DMS114 treated with DMSO at 0.1 percent for 48 hours (cell line): ENCODE results near the gene DLX4.
A peak's percentile ranks its signal among the peaks of the same experiment; 100 is the strongest.

ENCODE experiments used
- DNase-seq: peaks from one replicate; lab custom pipeline; 2025; ENCODE audit not compliant: unreplicated experiment; lab: John Stamatoyannopoulos, UW

DLX4 gene

DNA sequence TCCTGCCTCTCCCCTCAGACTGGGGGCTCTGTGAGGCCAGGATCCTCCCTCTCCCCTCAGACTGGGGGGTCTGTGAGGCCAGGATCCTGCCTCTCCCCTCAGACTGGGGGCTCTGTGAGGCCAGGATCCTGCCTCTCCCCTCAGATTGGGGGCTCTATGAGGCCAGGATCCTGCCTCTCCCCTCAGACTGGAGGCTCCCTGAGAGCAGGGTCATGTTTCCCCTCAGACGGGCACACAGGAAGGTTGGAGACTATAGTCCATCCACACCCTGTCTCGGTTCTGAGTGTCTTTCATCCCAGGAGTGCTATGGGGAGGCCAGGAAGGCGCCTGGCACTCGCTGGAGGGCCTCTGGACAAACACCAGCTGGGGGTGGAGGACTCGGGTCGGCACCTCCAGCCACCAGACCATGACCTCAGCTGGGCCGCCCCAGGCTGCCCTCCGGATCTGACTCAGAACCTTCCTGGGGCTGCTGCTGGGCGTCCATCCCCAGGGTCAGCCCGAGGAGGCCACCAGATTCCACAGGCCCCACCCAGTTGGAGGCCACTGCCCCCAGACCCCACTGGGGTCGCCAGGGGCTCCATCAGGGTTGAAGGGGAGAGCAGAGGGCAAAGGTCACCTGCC lies 21.9 kb upstream of the DLX4 start:
- no peak for DNase-seq

DNA sequence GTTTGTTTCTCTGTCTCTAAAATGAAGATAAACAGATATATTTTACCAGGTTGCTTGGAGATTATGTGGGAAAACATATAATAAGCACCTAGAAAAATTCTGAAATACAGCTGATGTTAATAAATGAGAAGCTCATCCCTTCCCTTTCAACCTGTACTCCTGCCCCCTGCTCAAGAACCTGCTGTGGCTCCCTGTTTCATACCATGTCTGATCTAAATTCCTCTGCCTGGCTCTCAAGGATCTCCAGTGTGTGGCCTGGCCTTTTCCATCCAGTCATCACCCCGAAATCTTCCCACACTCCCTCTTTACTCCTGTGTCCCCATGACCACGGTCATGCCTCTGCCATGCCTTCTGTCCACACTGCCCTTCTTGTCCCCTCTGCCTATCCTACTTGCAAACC lies 19.4 kb upstream of the DLX4 start:
- no peak for DNase-seq

DNA sequence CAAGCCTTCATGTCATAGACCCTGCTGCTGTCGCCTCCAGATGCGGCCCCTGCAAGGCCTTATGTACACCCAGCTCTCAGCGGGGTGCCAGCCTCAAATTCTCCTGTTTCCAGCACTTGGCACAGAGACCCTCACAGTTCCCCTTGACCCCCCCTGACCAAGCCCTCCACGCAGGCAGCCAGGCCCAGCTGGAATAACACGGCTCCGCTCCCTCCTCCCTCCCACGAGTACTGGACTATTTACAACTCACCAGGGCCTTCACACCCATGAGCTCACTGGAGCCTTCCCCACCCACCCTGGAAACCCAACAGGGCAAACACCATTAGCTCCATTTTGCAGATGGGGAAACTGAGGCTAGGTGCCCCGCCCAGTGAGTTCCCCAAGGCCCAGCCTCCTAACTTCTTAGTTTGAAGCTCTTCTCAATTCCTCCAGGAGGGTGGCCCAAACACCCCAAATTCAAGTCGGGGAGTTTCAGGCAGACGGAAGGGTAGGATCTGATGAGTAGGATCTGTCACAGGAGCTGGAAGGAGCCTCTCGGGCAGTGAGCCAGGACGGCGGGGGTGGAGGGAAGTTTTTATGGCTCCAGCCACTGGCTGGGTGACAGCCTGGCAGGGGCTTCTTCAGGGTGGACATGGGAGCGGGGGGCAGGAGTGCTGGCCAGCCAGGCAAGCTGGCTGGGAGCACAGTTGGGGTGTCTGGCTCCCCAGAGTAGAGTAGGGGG lies 17.5 kb upstream of the DLX4 start:
- DNase-seq, result no peak

DNA sequence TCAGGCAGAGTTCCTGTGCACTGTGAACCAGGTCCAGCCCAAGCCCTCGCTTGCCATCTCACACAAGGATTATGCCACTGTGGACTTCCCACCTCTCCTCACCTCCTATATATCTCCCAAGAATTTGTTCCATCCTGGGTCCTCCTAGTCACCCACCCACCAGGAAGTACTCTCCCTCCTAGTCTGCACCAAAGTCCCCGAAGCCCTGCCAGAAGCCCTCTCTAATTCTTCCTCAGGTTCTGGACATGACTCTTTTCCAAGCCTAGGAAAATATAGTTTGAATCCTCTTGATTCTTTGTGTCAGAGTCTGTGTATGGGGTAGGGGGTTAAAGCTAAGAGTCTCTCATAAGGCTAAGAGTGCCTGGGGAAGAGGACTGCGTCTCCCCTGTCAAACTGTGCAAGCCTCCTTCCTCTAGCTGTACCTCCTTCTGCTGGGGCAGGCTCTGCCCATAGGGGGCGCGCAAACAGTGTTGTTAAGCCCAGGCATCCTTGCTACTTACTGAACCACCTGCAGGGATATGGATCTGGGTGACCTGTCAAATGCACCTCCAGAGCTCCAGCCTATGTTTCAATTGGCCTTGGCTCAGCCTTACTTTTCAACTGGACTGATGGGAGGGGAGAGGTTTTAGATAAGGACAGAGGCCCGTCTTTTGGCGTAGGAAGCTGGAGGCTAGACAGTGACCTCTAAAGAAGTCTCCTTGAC lies 16.6 kb upstream of the DLX4 start:
- DNase-seq, result peak; percentile 29

DNA sequence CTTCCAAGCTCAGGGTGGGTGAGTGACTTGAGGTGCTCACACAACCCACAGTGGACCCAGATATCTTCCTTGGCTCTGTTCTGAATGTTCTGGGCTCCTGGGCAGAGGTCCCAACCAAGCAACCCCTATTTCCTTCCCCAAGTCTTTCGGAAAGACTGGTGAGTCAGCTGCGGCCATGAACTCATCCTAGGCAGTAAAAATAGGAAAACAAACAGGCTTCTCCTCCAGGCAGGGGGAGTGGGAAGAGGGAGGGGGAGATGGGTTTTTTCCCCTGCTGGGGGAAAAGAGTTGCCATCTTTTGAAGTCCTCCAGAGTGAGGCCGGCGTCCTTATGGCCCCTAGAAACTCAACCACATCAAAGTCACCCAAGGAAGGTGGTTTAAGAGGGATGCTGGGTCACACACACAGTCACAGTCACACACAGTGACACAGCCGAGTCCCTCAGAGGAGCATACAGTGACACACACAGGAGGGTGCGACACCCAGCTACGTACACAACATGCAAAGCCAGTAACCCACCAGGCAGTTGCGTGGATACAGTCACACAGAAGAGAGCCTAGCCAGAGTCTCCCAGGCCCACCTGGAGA lies 16.0 kb upstream of the DLX4 start:
- no peak for DNase-seq

DNA sequence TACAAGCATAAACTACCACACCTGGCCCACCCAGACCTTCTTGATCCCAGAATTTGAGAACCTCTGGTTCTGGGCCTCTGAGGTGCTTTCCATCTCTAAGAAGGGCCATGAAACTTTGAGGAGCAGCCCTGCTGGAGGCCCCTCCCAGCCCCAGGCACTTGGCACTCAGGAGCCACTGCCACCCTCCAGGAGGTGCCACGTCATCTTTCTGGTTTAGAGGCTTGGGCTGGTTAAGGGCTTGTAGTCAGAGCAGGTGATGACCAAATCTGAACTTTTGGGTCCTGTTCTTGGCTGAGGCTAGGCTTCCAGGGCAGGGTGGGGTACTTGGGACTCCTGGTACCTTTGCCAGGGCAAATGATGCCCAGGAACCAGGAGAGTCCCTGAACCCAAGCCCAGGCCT lies 13.8 kb upstream of the DLX4 start:
- DNase-seq, result no peak

DNA sequence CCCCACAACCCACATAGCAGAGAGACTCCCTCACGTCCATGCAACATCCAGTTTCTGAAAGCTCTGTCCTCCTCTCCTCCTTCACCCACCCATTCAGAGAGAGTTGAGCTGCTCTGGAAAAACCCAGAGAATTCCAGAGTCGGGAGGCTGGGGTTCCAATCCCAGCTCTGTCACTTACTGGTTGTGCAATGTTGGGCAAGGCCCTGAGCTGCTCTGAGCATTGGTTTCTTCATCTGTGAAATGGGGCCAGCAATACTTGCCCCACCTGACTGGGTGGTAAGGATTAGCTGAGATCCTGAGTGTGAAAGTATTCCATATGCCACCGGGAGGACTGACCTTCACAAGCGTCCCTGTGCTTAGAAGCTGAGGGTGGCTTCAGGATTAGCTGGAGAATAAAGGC lies 12.2 kb upstream of the DLX4 start:
- DNase-seq, result no peak

DNA sequence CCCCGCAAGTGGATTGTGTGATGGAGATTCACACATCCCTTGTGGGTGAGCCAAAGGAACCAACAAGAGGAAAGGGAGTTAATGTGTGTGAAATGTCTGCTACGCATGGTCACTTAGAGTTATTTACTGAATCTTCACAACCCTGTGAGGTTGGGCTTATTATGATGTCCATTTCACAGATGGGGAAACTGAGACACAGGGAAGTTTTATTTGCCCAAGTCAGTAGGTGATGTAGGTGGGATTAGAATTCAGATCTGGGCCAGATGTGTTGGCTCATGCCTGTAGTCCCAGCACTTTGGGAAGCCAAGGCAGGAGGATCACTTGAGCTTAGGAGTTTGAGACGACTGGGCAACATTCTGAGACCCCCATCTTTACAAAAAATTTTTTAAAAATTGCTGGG lies 11.6 kb upstream of the DLX4 start:
- DNase-seq, result no peak

DNA sequence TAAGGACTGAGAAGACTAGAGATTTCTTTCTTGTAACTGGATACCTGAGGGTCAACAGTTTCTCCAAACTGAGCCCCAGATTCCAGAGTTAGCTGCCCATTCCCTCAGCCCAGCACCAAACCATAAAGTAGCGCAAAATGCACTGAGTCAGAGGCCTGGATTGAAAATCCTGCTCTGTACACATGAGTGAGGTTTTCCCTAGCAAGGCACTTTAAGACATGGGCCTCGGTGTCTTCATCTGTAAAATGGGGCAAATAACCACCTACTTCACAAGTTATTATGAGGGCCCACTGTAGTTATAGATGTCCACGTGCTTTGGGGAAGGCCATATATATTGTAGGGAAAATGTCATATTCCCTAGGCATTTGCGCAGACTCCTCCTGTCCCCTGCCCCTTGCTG lies 10.3 kb upstream of the DLX4 start:
- no peak for DNase-seq

DNA sequence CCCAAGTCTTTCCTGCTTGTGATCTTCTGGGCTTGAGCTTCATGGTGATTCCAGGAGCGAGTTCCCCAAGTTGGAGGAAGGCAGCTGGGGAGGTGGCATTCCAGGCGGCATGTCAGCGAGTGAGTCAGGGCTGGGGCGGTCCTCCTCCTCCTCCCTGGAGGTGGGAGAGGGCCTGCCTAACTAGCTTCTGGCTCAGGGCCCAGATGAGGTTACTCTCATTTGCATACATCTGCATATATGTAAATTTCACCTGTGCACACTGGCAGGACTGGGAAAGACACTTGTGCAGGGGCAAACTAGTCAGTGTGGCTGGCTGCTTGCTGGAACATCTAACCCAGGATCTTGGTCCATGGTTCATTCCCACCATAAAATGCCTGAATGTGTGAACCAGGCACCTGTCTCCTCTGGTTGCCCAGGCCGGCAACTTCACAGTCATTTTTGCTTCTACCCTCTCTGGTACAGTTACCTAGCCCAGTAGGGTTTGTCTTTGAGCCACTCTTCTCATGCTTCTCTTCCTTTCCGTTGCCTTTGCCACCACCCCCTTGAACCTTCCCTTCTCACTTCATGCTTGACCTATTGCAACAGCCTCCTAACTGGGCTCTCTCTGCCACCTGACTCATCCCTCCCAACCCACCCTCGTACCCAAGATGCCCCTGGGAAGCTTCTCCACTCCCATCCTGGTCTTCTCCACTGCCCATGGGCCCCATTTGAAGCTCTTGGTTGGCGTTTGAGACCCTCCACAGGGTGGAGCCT lies 9.6 kb upstream of the DLX4 start:
- DNase-seq, result no peak

DNA sequence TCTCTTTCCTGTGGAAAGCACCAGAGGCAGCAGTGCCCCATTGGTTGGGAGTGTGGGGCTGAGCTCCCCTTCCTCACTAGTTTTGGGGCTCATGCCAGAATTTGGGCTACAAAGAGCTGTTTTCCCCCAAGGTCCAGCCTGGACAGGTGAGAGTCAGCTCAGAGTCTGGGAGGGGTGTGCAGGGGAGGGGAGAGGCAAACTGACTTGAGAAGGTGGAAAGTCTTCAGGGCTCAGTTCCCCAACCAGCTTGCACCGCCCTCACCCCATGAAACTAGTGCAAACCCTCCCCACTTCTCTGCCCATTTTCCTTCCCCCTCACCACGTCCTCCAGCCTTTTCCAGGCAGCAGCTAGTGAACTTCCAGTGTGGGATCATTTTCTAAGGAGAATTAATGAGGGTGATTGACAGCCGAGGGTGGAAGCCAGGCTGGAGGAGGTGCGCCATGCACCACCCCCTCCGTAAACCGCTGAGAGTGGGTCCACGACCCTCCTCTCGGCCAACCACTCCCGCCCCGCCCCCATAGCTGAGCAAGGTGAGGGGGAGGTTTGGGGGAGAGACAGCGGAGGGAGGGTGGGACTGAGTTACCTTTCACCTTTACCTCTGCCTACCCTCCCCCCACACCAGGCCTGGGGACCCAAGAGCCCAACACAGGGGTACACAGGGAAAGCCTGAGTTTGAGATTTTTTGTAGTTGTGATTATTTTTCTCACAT lies 6.2 kb upstream of the DLX4 start:
- DNase-seq, result no peak

DNA sequence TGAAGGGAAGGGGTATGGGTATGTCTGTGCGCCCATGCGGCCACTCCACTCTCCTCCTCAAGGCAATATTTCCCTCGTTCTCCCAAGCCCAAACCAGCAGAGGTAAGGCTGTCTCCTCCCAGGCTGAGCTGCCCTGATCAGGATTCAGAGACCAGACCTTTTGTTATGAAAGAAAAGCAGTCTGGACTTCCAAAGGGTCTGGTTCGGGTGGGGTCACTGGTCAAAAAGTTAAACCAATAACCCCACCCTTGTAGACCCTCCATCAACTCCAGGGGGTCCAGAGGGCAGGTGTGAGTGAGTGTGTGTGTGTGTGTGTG lies 5.7 kb upstream of the DLX4 start:
- no peak for DNase-seq

DNA sequence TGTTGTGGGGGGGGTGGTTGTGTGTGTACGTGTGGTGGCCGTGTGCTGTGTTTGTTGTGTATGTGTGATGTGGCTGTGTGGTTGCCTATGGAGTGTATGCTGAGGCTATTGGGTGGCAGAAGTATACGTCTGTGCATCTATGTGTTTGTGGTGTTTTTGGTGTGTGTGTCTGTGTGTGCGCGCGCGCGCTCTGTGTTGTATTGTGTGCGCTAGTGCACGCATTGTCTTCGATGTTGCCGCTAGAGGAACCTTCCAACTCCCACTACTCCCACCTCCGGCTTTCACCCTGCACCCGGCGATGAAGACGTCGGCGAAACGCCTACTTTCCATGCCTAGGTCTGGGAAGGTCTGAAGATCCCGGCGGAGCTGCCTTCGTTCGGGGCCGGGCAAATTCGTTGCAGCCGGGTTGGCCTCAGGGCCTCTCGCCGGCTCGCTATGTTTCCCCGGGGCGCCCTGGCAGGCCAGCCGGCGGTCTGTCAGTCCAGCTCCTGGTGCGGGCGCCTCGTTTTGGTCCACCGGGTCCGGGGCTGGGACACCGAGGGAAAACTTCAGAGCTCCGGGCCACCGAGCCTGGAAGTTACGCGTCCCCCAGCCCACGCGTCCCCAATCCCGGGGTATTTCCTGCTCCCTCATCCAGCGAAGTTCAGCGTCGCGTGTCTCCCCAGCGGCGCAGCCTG lies 5.2 kb upstream of the DLX4 start:
- DNase-seq, result no peak

DNA sequence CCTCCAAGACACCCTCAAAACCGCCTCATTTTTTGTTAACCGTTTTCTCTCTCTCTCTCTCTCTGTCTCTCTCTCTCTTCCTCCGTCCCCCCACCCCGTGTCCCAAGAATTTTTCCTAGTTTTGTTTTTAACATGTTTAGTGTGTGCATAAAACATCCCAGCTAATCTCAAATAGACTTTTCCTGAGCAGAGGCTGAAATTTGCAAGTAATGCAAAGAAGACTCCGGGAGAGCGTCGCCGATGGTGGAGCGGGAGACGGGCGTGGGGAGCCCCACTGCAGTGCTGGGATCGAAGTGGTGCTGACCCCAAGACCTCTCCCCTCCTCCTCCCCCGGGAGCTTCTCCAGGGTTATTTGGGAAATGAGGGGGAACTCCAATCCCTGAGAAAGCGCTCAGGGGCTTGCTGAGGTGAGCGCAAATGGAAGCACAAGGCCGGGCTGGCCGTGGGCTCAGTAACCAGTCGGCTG lies 4.7 kb upstream of the DLX4 start:
- no peak for DNase-seq

DNA sequence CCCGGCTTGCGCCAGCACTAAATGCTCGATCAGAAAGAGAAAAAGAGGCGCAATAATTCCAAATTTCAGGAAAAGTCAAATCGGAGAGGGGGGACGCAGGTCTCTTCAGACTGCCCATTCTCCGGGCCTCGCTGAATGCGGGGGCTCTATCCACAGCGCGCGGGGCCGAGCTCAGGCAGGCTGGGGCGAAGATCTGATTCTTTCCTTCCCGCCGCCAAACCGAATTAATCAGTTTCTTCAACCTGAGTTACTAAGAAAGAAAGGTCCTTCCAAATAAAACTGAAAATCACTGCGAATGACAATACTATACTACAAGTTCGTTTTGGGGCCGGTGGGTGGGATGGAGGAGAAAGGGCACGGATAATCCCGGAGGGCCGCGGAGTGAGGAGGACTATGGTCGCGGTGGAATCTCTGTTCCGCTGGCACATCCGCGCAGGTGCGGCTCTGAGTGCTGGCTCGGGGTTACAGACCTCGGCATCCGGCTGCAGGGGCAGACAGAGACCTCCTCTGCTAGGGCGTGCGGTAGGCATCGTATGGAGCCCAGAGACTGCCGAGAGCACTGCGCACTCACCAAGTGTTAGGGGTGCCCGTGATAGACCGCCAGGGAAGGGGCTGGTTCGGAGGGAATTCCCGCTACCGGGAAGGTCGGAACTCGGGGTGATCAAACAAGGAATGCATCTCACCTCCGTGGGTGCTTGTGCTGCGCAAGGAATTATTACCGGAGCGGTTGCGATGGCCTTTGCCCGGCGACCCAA lies 4.0 kb upstream of the DLX4 start:
- no peak for DNase-seq

DNA sequence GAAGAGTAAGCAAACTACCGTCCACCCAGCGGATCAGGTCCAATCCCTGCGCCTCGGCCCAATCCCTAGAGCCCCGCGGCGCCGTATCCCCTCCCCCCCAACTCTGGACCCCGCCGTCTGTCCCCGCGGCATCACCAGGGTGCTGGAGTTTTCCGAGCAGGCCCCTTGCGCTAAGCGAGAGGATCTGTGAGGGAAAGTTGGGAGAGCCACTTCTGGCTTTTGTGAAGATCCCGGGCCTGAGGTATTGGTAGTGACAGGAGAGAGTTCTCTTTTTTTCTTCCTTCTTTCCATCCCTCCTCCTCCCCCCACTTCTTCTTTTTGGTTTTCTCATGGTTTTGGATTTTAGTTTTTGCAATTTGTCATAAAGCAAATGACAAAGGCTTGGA lies 3.5 kb upstream of the DLX4 start:
- no peak for DNase-seq

DNA sequence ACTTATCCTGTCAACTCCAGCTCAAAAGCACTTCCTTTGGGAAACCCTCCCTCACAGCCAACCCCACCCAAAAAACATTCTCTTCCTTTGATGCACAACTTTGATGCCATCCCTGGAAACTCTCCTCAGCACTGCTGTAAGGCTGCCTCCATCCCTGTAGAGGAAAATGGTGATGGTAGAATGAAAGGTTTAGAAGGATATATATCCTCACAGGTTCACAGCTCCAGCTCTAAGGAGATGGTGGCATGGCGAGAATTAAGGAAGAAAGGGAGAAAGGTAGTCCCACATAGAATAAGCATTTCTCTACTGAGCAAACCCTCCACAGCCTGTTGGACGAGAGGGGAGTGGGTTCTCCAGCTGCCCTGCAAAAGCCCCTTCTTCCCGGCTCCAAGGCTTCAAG lies 2.2 kb upstream of the DLX4 start:
- DNase-seq, result no peak

DNA sequence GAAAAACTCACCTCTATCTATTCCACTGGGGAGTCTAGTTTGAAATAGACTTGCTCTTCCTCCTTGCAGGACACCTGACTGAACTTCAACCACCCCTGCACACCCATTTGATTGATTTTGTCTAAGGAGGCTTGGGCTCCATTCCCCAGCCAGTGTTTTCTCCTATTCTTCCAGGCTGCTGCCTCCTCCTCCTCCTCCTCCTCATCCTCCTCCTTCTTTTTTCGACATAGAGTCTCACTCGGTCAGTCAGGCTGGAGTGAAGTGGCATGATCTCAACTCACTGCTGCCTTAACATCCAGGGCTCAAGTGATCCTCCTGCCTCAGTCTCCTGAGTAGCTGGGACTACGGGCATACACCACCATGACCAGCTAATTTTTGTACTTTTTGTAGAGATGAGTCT lies 1.8 kb upstream of the DLX4 start:
- DNase-seq, result no peak

DNA sequence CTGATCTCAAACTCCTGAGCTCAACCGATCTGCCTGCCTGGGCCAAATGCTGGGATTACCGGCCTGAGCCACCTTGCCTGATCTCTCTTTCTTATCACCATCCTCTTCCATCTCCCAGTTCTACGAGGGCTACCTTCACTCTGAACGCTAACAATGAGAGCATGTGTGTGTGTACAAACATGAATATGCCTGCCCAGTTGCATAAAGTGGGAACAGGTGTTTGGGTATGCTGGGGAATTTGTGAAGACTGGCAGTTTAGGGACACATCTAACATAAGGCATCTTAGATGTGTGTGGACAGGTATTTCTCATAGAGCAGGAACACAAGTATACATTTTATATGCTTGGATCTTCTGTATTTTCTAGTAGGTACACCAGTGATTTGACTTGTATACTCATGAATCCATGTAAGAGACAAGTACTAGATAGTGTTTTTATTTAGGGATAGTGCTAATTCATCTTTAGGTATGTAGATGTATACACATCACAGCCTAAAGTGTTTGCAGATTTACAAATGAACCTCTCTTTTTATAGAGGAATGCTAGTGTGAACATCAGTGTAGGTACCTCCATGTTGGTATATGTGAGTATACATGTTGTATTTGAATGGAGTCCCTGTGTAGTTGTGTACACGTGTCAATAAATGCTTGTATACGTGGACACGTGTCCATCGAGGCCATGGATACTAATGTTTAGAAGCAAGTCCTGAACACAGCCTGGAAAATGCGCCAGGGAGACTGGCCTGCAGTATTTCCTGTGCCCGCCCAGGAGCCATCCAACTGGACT lies 1.2 kb upstream of the DLX4 start:
- no peak for DNase-seq
